Measurements from ENCODE around the gene ZNF248. TPM values are rescaled to one million over a fixed set of nuclear protein-coding genes. Genes with fewer than 3 reads are reported as not detected.

ZNF248 gene
- total RNA-seq, 2 experiments from 2014 or later, result 3.2 to 3.4 TPM

- Mint-ChIP-seq H3K4me1 (ENCODE audit: low read depth) (no peaks in the 10 kb centered on the region), H3K27ac (no peak overlapping the region), H3K4me3 (no peak overlapping the region), H3K9me3 (peaks cover 24% of the 10 kb centered on the region), H3K27me3 (no peaks in the 10 kb centered on the region), H3K36me3 (ENCODE audit: low read depth) (peaks cover 68% of the 10 kb centered on the region)
- ChIA-PET CTCF (no interaction called here), POLR2A (no interaction called here)
- Histone ChIP-seq H3K36me3 (ENCODE audit: insufficient read depth, low read length) (no peaks in the 10 kb centered on the region), H3K4me3 (ENCODE audit: low read length) (no peak overlapping the region), H3K27me3 (ENCODE audit: control insufficient read depth in 1 of 2, insufficient read depth in 2 of 2, low read length in 2 of 2) (no peaks in the 10 kb centered on the region), H3K4me1 (ENCODE audit: insufficient read depth, low read length) (no peaks in the 10 kb centered on the region), H3K9me3 (ENCODE audit: control insufficient read depth in 1 of 2, insufficient read depth in 1 of 2, low read length in 2 of 2) (peaks cover 25 to 38% of the 10 kb centered on the region in 2 experiments), H3K27ac (ENCODE audit: low read depth in 1 of 2, low read length in 2 of 2) (no peak overlapping the region)
- ATAC-seq (ENCODE audit: poor library complexity) (no peak), DNase-seq (no peak)
- TF ChIP-seq CTCF (IDR thresholded peaks at IDR 0.05), result no peak
- intact Hi-C loops (cut with DNase I, micrococcal nuclease), result no loop called here
Measured at GRCh38 chr10:37763132-37763531, 94.3 kb downstream of the ZNF248 start.

- Mint-ChIP-seq H3K4me1 (ENCODE audit: low read depth) (no peaks in the 10 kb centered on the region), H3K4me3 (no peak overlapping the region), H3K27ac (no peak overlapping the region), H3K9me3 (peaks cover 24% of the 10 kb centered on the region), H3K36me3 (ENCODE audit: low read depth) (peaks cover 62% of the 10 kb centered on the region), H3K27me3 (no peaks in the 10 kb centered on the region)
- intact Hi-C loops (cut with DNase I, micrococcal nuclease), result no loop called here
- Histone ChIP-seq H3K4me1 (ENCODE audit: insufficient read depth, low read length) (no peaks in the 10 kb centered on the region), H3K27me3 (ENCODE audit: control insufficient read depth in 1 of 2, insufficient read depth in 2 of 2, low read length in 2 of 2) (no peaks in the 10 kb centered on the region), H3K27ac (ENCODE audit: low read depth in 1 of 2, low read length in 2 of 2) (no peak overlapping the region), H3K4me3 (ENCODE audit: low read length) (no peak overlapping the region), H3K9me3 (ENCODE audit: control insufficient read depth in 1 of 2, insufficient read depth in 1 of 2, low read length in 2 of 2) (peaks cover 25 to 47% of the 10 kb centered on the region in 2 experiments), H3K36me3 (ENCODE audit: insufficient read depth, low read length) (no peaks in the 10 kb centered on the region)
- DNase-seq, result no peak
- no peak for ATAC-seq (ENCODE audit: poor library complexity)
- TF ChIP-seq CTCF (IDR thresholded peaks at IDR 0.05), result no peak
- CTCF ChIA-PET, result no interaction called here
- POLR2A ChIA-PET, result no interaction called here
Measured at GRCh38 chr10:37762287-37762686, 95.1 kb downstream of the ZNF248 start.

- no peaks in the 10 kb centered on the region for H3K27me3 Mint-ChIP-seq
- no peak for TF ChIP-seq CTCF (IDR thresholded peaks at IDR 0.05)
- POLR2A ChIA-PET, result no interaction called here
- no peaks in the 10 kb centered on the region for H3K4me1 ChIP-seq (ENCODE audit: insufficient read depth, low read length)
- H3K4me3 Mint-ChIP-seq, result no peak overlapping the region
- CTCF ChIA-PET, result no interaction called here
- no peak overlapping the region for H3K4me3 ChIP-seq (ENCODE audit: low read length)
- no peak for DNase-seq
- H3K27me3 ChIP-seq (ENCODE audit: control insufficient read depth in 1 of 2, insufficient read depth in 2 of 2, low read length in 2 of 2), result no peaks in the 10 kb centered on the region
- H3K36me3 Mint-ChIP-seq (ENCODE audit: low read depth), result peaks cover 59% of the 10 kb centered on the region
- ATAC-seq (ENCODE audit: poor library complexity), result no peak
- intact Hi-C loops (cut with DNase I, micrococcal nuclease), result no loop called here
- peaks cover 28% of the 10 kb centered on the region for H3K9me3 Mint-ChIP-seq
- peaks cover 30 to 50% of the 10 kb centered on the region in 2 experiments for H3K9me3 ChIP-seq (ENCODE audit: control insufficient read depth in 1 of 2, insufficient read depth in 1 of 2, low read length in 2 of 2)
- no peaks in the 10 kb centered on the region for H3K4me1 Mint-ChIP-seq (ENCODE audit: low read depth)
- no peak overlapping the region for H3K27ac Mint-ChIP-seq
- no peaks in the 10 kb centered on the region for H3K36me3 ChIP-seq (ENCODE audit: insufficient read depth, low read length)
- H3K27ac ChIP-seq (ENCODE audit: low read depth in 1 of 2, low read length in 2 of 2), result no peak overlapping the region
Measured at GRCh38 chr10:37760817-37761216, 96.6 kb downstream of the ZNF248 start.

Measured in CD4-positive, alpha-beta T cell (primary cell).